HK-2 (cell line): ENCODE measurements around the gene RPS2.

ENCODE experiments used
- DNase-seq: peaks from one replicate; pipeline ENCODE4 v3.0.0-alpha.2; 2018; ENCODE audit not compliant: unreplicated experiment

Gene RPS2

DNA sequence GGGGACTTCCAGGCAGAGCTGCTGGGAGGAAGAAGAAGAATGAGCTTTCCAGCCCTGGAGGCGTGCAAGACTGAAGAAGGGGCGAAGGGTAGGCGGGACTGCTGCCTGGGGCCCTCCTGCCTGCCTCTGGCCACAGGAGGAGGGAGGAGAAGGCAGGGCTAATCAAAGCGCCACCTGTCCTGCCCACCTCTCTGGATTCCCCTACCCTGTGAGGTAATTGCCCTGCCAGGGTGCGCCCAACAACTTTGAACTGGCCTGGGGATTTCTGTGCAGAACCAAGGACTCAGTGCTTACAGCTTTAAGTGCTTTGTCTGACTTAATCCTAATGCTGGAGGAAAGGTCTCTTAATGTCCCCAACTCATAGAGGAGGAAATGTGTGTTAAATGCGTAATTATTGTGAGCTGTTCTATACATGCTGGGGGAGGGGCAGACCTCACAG lies 16.8 kb upstream of the RPS2 start, which contains the start of gene NOXO1:
TSS of gene NOXO1 (minus strand) at position 72 of the 439 bp plus-strand sequence. CDS start 290 bp downstream, outside the sequence.
- no peak for DNase-seq

- DNase-seq = no peak
Measured at GRCh38 chr16:1980770-1981087, 16.1 kb upstream of the RPS2 start.

DNA sequence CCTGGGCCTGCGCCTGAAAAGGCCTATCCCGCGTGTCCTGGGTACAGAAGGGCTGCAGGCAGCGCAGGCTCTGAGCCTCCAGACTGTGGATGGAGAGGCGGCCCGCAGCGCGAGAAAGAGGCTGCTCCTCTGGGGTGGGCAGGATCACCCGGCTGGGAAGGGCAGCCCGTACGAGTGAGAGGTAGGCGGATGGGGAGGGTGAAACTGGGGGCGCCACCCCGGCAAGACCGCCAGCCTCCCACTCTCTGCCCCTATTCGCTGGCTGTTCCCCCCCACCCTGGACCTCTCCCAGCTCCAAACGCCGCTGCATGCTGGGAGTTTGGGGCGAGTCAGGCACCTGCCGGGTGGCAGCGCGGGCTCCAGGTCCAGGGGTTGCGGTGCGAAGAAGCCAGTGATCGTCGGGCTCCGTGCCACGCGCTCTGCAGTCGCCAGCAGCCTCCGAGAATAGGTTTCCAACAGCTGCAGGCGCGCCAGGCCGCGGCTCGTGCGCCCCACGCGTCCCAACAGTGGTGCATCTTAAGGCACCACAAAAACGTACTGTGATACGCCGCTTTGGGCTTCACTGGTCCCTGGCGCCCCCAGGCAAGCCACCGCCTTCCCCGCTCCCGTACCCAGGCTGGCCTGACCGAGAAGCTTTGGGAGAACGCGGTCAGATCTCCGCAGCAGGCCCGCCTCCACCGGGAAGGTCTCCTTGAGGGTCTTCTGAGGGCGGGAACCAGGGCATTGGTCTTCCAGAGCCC lies 15.6 kb upstream of the RPS2 start:
- no peak for DNase-seq

GRCh38 chr16:1979271-1980029 lies 14.8 kb upstream of the RPS2 start:
- DNase-seq = no peak

DNA sequence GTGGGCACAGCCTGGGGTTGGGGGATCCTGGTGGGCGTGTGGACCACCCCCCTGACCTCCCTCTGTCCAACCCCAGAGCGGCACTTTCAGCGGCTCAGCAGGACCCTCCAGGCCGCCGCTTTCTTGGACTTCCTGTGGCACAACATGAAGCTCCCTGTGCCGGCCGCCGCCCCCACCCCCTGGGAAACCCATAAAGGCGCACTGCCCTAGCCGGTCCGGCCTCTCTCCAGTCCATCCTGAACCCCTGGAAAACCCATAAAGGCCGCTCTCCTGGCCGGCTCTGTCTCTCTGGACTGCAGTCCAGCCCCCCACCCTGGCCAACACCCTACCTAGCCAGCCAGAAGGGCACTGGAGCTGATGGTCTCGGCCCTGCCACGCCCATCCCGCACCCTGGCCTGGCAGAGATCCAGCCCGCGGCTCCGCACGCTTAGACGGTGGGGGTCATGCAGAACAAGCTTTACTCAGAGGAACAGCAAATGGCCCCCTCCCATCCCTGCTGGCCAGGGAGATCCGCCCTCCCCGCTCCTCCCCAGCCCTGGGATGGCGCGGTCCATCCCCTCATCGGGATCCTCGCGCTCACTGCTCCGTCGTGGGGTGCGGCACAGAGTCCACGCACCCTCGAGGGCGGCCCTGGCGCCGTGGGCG lies 14.0 kb upstream of the RPS2 start:
- DNase-seq = no peak

- DNase-seq = no peak
Measured at GRCh38 chr16:1977875-1978268, 13.2 kb upstream of the RPS2 start.

- DNase-seq = no peak
Measured at GRCh38 chr16:1976951-1977874, 12.6 kb upstream of the RPS2 start.

DNA sequence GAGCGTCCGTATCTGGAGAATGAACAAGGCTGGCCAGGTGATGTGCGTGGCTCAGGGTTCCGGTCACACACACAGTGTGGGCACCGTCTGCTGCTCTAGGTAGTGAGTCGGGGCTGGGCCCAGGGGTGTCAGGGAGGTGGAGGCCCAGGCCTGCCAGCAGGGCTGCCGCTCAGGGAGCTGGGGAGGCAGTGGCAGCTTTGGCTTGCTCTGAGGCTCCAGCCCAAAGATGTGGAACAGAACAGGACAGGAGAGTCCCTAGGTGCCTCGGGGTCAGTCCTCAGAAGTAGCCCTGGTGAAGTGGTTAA lies 11.5 kb upstream of the RPS2 start:
- DNase-seq = no peak

GRCh38 chr16:1975432-1976215 lies 11.0 kb upstream of the RPS2 start:
- no peak for DNase-seq

DNA sequence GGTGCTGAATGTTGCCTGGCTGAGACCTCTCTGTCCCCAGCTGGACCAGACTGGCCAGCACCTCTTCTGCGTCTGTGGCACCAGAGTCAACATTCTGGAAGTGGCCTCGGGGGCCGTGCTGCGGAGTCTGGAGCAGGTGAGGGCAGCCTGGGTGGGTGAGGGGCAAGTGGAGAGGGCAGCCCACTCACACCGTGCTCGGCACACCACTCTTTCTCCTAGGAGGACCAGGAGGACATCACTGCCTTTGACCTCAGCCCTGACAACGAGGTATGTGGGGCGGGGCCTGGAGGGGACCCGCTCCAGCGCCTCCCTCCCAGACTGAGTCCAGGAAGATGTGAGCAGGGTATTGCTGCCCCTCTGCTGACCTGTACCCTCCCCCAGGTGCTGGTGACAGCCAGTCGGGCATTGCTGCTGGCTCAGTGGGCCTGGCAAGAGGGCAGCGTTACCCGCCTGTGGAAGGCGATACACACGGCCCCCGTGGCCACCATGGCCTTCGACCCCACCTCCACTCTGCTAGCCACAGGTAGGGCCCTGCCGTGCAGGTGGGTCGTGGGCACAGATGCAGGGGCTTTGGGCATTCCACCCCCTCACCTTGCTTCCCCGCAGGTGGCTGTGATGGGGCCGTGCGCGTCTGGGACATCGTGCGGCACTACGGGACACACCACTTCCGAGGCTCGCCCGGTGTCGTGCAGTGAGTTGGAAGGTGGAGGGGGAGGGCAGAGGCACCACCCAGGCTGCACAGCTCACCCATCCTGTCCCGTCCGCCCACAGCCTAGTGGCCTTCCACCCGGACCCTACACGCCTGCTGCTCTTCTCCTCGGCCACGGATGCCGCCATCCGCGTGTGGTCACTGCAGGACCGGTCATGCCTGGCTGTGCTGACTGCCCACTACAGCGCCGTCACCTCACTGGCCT lies 9.8 kb upstream of the RPS2 start:
- DNase-seq = no peak

DNA sequence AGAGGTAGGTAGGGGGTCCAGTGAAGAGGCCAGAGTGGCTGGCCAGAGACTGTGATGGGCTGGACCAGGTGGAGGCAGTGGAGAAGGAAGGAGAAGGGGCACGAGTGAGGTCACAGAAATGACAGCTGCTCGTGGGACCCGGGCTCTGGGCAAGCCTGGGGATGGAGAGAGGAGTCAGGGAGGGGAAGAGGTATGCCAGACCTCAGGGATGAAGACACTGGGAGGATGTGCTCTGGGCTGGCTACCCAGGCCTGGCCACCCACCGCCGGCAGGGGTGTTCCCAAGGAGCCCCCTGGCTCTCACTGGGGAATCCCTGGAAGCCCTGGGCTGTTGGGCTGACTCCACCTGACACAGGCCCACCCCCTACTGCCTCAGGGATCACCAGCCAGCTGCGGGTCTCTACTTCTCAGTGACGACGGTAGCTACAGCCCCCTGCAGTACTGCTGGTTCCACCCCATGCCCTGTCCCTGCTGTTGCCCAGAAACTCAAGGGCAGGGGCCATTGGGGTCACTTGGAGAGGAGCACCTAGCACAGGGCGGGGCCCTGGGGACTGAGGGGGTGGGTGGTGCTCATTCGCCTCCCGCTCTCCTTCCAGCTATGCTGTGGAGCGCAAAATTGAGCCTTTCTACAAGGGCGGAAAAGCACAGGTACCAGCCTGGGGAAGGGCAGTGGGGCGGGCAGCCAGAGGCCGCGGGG lies 9.0 kb upstream of the RPS2 start:
- DNase-seq = no peak

- peak; percentile 32 for DNase-seq
Measured at GRCh38 chr16:1972490-1972877, 7.9 kb upstream of the RPS2 start.

DNA sequence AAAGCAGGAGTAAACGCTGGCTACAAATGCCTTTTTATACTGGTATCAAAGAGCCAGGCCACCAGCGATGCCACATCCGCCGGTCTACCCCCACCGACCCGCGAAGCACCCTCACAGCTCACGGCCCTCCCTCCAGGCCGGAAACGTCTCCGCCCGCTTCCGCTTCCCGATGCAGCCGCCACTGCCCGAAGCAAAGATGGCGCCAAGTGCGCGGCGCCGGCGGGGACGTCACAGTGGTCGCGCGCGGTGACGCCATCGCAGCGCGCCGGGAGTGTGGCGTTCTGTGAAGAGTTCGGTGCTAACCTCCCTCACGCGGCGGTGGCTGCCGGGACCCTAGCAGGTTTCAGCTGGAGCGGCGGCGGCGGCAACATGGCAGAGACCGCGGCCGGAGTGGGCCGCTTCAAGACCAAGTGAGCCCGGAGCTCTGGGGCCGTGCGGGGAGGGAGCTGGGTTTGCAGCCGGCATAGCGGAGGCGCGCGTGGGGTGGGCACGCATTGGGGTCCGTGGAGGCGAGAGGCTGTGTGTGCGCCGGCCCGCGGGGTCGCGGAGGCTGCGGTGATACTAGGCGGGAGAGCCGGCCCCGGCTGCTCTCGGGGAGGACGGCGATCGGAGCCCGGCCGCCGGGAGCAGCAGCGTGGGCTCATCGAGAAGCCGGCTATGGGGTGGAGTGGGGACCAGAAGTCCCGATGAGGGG lies 7.3 kb upstream of the RPS2 start, which contains the start of gene TBL3:
TSS of gene TBL3 (plus strand) at position 258 of the 694 bp plus-strand sequence. CDS start at position 370, 112 bp downstream.
- peak; percentile 89 for DNase-seq

DNA sequence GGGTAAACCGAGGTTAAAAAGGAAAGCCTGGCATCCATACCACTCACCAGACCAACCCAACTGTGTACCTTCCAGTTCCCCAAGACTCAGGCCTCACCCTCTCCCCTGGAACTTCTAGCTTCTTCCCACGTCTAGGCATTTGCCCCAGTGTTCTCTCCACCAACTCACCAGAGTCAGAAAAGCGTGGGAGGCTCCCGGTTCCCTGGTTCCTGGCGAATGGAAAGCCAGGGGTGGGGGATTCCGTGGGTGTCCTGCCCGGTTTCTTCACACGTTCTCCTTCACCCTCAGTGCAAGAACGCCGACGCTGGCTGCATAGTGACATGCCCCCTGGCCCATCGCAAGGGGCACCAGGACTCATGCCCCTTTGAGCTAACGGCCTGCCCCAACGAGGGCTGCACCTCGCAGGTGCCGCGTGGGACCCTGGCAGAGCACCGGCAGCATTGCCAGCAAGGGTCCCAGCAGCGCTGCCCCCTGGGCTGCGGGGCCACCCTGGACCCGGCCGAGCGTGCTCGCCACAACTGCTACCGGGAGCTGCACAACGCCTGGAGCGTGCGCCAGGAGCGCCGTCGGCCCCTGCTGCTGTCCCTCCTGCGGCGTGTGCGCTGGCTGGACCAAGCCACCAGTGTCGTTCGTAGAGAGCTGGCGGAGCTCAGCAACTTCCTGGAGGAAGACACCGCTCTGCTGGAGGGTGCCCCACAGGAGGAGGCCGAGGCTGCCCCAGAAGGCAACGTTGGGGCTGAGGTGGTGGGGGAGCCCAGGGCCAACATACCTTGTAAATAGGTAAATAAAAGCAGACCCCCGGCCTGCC lies 3.7 kb upstream of the RPS2 start:
- DNase-seq = no peak

DNA sequence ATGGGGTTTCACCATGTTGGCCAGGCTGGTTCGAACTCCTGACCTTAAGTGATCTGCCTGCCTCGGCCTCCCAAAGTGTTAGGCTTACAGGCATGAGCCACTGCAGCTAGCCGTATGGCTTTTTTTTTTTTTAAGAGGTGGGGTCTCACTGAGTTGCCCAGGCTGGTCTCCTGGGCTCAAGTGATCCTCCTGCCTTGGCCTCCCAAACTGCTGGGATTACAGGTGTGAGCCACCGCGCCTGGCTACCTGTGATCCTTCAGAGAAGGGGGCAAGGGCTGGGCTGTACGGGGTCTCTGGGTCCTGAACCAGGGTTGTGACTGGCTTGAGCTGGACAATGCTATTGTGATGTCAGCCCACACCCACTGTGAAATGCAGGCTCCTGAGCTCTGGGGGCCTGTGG lies 1.8 kb upstream of the RPS2 start, which contains the start of gene RNF151:
TSS of gene RNF151 (plus strand) at position 397 of the 400 bp plus-strand sequence. CDS start 26 bp downstream, outside the sequence.
- DNase-seq = no peak

DNA sequence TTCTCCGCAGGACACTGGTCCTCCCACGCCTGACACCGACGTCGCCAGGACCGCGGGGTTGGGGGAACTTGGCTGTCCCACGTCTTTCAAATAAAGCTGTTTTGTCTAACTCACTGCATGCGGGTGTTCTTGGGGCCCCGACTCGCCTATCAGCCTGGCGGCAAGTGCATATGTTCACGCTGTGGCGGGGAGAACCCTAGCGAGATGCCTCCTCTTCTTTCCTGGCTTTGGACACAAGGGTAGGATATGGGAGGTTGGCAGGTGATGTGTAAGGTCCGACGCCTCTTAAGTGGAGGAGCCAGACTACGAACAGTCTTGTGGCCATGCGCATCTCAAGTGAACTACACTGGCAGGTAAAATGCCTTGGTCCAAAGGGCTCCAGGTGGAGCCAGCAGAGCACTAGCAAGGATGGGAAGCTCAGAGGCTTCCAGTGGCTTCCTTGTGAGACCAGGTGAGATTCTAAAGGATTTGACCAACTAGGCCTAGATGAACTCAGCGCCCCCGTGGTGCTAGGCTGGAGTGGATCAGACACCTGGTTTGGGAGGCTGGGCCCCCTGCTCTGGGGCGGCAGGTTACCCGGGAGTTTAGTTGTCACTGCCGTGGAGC lies 873 bp upstream of the RPS2 start:
- DNase-seq = no peak

GRCh38 chr16:1963806-1964505 lies 670 bp downstream of the RPS2 start:
- peak; percentile 11 for DNase-seq
